Stimulated activated effector memory CD8-positive, alpha-beta T cell treated with anti-CD3 and anti-CD28 coated beads, Interleukin-12 subunit alpha, Interleukin-12 subunit beta, amount 100 ng/mL, for 72 hours (primary cell): Measurements from ENCODE around the gene COCH.
A peak's percentile ranks its signal among the peaks of the same experiment; 100 is the strongest.
"Not testable (repeated sequence)": the region's sequence is repeated elsewhere in the genome, so short reads cannot be mapped to it uniquely, and the experiment has no call there.

ENCODE experiments used
- ATAC-seq: fragments of 150-1000 bp; cut with Tn5 transposase; 2 replicates; pipeline ENCODE4 v1.10.0; 2021
- DNase-seq, 2 donors: peaks; one replicate each; pipeline ENCODE4 v3.0.0; 2021 to 2022; ENCODE audit warnings: low spot score in 2 of 2
- H3K27ac Mint-ChIP-seq: one replicate; pipeline ENCODE4 v1.8.0; 2022; ENCODE audit warnings: mild to moderate bottlenecking, mixed read lengths
- H3K36me3 Mint-ChIP-seq: one replicate; pipeline ENCODE4 v1.8.0; 2022; ENCODE audit warnings: mild to moderate bottlenecking, mixed read lengths
- H3K4me1 Mint-ChIP-seq: one replicate; pipeline ENCODE4 v1.8.0; 2022; ENCODE audit warnings: mixed read lengths
- H3K4me3 Mint-ChIP-seq: one replicate; pipeline ENCODE4 v1.8.0; 2022; ENCODE audit warnings: mild to moderate bottlenecking, mixed read lengths
- H3K9me3 Mint-ChIP-seq: one replicate; pipeline ENCODE4 v1.8.0; 2022; ENCODE audit warnings: mixed read lengths

COCH gene

DNA sequence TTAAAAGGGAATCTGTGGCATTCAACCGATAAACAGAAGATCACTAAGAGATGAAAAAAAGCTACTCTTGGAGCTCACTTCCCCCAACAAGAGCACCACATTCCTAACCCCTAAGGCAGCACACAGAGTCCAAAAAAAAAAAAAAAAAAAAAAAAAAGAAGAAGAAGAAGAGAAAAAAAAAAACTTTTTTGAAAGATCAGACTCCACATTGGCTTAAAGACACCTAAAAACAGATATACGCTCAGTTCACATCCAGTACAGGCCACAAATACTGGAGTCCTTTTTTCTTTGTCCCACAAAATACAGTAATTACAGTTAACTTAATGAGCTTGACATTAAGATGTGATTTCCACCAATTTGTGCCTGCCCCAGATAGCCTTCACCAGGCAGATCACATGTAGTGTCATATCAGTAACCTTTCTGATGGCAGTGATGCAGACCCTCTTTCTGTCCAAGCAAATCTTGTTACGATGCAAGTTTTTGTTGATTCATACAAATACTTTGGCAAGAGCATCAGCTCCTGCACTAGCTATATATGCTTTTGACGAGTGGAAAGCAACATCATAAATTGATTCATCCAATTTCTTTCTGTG, 20.7 kb downstream of the COCH start:
- DNase-seq (no peak), ATAC-seq (no peak)
- no peak overlapping the region for H3K4me3 Mint-ChIP-seq
- peaks cover 55% of the 10 kb centered on the region for H3K36me3 Mint-ChIP-seq
- peaks cover 13% of the 10 kb centered on the region for H3K4me1 Mint-ChIP-seq
- H3K9me3 Mint-ChIP-seq = no peaks in the 10 kb centered on the region
- H3K27ac Mint-ChIP-seq = no peak overlapping the region

GRCh38 chr14:30896435-30896834, 22.1 kb downstream of the COCH start:
- no peak for ATAC-seq
- H3K27ac Mint-ChIP-seq = peak overlapping the region; percentile 48
- H3K36me3 Mint-ChIP-seq = peaks cover 69% of the 10 kb centered on the region
- no peaks in the 10 kb centered on the region for H3K9me3 Mint-ChIP-seq
- no peak overlapping the region for H3K4me3 Mint-ChIP-seq
- no peak for DNase-seq
- peaks cover 13% of the 10 kb centered on the region for H3K4me1 Mint-ChIP-seq

DNA sequence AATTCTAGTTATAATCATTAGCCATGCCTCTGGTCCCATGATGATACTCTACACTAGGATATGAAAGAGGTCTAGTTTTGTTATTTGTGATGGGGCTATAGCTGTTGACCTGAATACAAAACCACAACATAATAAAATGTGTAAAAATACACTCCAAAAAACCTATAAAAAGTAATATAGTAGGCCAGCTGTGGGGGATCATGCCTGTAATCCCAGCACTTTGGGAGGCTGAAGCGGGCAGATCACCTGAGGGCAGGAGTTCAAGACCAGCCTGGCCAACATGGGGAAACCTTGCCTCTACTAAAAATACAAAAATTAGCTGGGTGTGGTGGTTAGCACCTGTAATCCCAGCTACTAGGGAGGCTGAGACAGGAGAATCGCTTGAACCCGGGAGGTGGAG, 22.8 kb downstream of the COCH start:
- H3K36me3 Mint-ChIP-seq = peaks cover 76% of the 10 kb centered on the region

GRCh38 chr14:30903285-30904124, 29.1 kb downstream of the COCH start:
- Mint-ChIP-seq H3K27ac (no peak overlapping the region), H3K4me1 (peaks cover 9% of the 10 kb centered on the region)

More for the DNA sequence above, 22.8 kb downstream of the COCH start:
- H3K4me1 Mint-ChIP-seq = peaks cover 13% of the 10 kb centered on the region
- H3K4me3 Mint-ChIP-seq, ATAC-seq, H3K9me3 Mint-ChIP-seq, H3K27ac Mint-ChIP-seq, DNase-seq: not testable (repeated sequence)

DNA sequence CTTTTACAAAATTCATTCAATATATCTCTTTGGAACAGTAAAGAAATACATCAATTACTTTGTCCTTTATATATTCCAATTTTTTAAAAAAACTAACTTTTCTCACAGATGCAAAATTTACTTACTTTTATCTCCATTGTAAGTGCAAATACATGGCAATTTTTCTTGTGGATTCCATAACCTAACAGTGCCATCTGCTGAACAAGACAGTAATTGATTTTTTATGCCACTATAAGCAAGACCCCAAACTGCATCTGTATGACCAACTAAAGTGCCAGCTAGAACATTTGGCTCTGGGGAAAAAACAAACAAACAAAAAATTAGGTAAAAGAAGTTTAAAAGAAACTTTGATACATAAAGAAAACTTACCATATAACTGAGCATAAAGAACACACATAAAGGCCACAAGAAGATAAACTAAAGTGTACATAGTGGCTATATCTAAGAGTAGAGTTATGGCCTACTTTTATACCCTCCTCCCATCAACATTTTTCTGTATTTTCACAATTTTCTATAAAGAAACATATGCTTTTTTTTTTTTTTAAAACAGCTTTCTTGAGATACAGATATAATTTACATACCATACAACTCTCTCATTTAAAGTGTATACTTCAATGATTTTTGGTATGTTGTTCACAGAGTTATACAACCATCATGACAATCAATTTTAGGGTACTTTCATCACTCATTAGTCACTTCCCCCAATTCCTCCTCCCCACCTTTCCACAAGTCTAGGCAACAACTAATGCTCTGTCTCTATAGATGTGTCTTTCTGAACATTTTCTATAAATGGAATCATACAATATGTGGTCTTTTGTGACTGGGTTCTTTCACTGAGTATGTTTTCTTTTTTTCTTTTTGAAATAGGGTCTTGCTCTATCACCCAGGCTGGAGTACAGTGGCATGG, 32.6 kb downstream of the COCH start:
- DNase-seq (no peak), ATAC-seq (no peak)
- H3K27ac Mint-ChIP-seq = no peak overlapping the region
- H3K4me1 Mint-ChIP-seq = no peaks in the 10 kb centered on the region
- no peaks in the 10 kb centered on the region for H3K9me3 Mint-ChIP-seq
- no peak overlapping the region for H3K4me3 Mint-ChIP-seq
- H3K36me3 Mint-ChIP-seq = peaks cover 10% of the 10 kb centered on the region

More at GRCh38 chr14:30903285-30904124, 29.1 kb downstream of the COCH start:
- no peak overlapping the region for H3K4me3 Mint-ChIP-seq
- DNase-seq = no peak
- no peak for ATAC-seq
- H3K9me3 Mint-ChIP-seq = no peaks in the 10 kb centered on the region
- peaks cover 45% of the 10 kb centered on the region for H3K36me3 Mint-ChIP-seq

DNA sequence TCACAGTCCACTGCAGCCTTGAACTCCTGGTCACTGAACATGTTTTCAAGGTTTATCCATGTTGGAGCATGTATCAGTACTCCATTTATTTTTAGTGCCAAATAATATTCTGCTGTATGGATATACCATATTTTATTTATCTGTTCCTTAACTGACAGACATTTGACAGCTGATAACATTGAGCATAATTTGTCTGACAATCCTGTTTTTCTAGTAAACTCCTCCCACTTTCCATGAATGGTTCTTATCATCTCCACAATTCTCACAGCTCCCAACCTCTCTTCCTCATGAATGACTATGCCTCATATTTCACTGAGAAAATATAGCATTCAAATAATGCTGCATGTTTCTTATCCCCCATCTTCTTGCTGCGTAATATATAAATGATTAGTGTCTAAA, 33.3 kb downstream of the COCH start:
- no peaks in the 10 kb centered on the region for H3K4me1 Mint-ChIP-seq
- peaks cover 3% of the 10 kb centered on the region for H3K36me3 Mint-ChIP-seq
- ATAC-seq (no peak), DNase-seq (no peak)
- H3K9me3 Mint-ChIP-seq = no peaks in the 10 kb centered on the region
- H3K4me3 Mint-ChIP-seq = no peak overlapping the region
- H3K27ac Mint-ChIP-seq = no peak overlapping the region

GRCh38 chr14:30908826-30909225, 34.5 kb downstream of the COCH start:
- ATAC-seq (no peak), DNase-seq (no peak)
- no peaks in the 10 kb centered on the region for H3K36me3 Mint-ChIP-seq
- H3K4me1 Mint-ChIP-seq = no peaks in the 10 kb centered on the region
- H3K9me3 Mint-ChIP-seq = no peaks in the 10 kb centered on the region
- H3K4me3 Mint-ChIP-seq = no peak overlapping the region
- H3K27ac Mint-ChIP-seq = no peak overlapping the region

- no peaks in the 10 kb centered on the region for H3K4me1 Mint-ChIP-seq
- peaks cover 13% of the 10 kb centered on the region for H3K36me3 Mint-ChIP-seq
- no peak for ATAC-seq
These were observed 40.5 kb downstream of the COCH start for GRCh38 chr14:30914812-30915211.

DNA sequence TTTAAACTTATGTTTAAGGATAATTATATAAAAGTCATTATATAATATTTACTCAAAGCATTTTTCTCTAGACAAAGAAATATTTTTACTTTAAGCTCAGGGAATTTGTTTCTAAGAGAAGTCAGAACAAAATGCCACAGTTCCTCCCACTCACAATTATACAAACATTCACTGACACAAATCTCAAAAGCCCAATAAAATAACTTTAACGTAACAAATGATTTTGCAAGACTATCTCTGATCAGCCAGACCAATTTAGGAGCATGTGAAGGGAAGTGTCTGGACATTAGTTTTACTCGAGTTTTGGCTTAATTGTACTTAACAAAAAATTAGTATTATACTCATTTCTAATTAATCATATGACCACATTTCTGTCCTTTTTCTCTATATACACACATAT, 41.2 kb downstream of the COCH start:
- H3K27ac Mint-ChIP-seq = no peak overlapping the region
- DNase-seq = no peak

More at GRCh38 chr14:30914812-30915211, 40.5 kb downstream of the COCH start:
- H3K4me3 Mint-ChIP-seq = no peak overlapping the region
- no peaks in the 10 kb centered on the region for H3K9me3 Mint-ChIP-seq
- no peak for DNase-seq
- no peak overlapping the region for H3K27ac Mint-ChIP-seq

DNA sequence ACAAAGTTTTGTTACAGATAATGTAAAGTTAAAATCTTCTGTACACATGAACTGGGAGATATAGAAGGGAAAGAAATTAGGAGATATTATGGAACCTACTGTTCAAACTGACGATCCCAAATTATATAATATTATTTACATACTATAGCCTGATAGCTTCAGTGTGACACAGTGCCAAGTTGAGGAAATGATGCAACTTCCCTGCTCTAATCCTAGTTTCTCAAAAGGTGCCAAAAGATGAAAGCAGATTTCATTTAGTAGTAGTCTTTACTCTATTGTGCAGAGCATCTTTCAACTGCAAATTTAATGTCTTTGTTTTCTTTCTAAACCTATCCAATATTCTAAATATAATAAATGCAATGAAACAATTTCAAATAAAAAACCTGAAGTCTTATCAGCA, 46.9 kb downstream of the COCH start:
- Mint-ChIP-seq H3K27ac (no peak overlapping the region), H3K9me3 (no peaks in the 10 kb centered on the region), H3K36me3 (peaks cover 38% of the 10 kb centered on the region), H3K4me3 (no peak overlapping the region), H3K4me1 (peaks cover 8% of the 10 kb centered on the region)
- ATAC-seq (no peak), DNase-seq (no peak)

More for the DNA sequence above, 41.2 kb downstream of the COCH start:
- Mint-ChIP-seq H3K36me3 (peaks cover 13% of the 10 kb centered on the region), H3K9me3 (no peaks in the 10 kb centered on the region), H3K4me1 (peaks cover 2% of the 10 kb centered on the region), H3K4me3 (no peak overlapping the region)
- no peak for ATAC-seq

GRCh38 chr14:30921788-30922187, 47.4 kb downstream of the COCH start:
- H3K4me3 Mint-ChIP-seq = no peak overlapping the region
- no peaks in the 10 kb centered on the region for H3K9me3 Mint-ChIP-seq
- peaks cover 8% of the 10 kb centered on the region for H3K4me1 Mint-ChIP-seq
- peaks cover 39% of the 10 kb centered on the region for H3K36me3 Mint-ChIP-seq
- H3K27ac Mint-ChIP-seq = no peak overlapping the region
- DNase-seq (no peak), ATAC-seq (no peak)

- no peak for ATAC-seq
- Mint-ChIP-seq H3K36me3 (peaks cover 38% of the 10 kb centered on the region), H3K4me3 (no peak overlapping the region), H3K9me3 (no peaks in the 10 kb centered on the region), H3K4me1 (peaks cover 15% of the 10 kb centered on the region), H3K27ac (no peak overlapping the region)
- DNase-seq = no peak
These were observed 50.9 kb downstream of the COCH start for GRCh38 chr14:30925254-30925653.

DNA sequence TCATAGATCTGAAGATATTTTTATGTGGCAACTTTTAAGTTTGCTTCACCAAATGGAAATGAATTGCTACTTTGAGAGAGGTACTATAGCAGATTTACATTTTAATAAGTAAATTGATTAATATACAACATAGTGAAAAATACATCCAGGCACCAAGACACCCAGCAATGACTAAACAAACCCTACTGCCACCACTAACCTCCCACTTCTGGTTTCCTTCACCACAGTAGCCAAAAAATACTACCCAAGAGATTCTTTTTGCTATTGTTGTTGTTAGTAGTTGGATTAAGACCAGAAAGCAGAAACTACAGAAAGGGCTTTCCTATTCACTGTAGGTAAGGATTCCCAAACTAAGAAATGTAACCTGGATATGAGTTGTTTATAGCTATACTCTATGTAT, 54.1 kb downstream of the COCH start:
- ATAC-seq (peak; percentile 83), DNase-seq (no peak)
- no peak overlapping the region for H3K4me3 Mint-ChIP-seq
- H3K27ac Mint-ChIP-seq = no peak overlapping the region
- H3K9me3 Mint-ChIP-seq = no peaks in the 10 kb centered on the region
- H3K4me1 Mint-ChIP-seq = peaks cover 7% of the 10 kb centered on the region
- peaks cover 55% of the 10 kb centered on the region for H3K36me3 Mint-ChIP-seq

- peaks cover 65% of the 10 kb centered on the region for H3K36me3 Mint-ChIP-seq
- H3K4me3 Mint-ChIP-seq, H3K4me1 Mint-ChIP-seq, H3K27ac Mint-ChIP-seq, H3K9me3 Mint-ChIP-seq, DNase-seq, ATAC-seq: not testable (repeated sequence)
These were observed 59.6 kb downstream of the COCH start for GRCh38 chr14:30933937-30934336.

DNA sequence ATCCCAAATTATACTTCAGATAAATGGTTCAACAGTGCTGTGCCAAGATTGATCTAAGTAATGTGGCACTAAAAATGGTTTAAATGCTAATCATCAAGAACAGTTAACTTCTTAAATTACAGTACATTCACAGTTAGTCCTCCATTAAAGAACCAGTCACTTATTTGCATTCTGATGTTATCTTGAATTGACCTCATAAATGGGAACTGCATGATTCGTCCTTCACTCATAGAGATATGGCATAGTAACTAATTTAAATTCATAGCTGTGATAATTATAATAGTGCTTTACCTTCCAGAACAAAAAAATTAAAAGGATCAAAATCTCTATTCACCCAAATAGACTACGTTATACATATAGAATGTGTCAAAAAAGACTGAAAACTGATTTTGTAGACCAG, 61.1 kb downstream of the COCH start:
- Mint-ChIP-seq H3K9me3 (no peaks in the 10 kb centered on the region), H3K36me3 (peaks cover 75% of the 10 kb centered on the region), H3K27ac (no peak overlapping the region), H3K4me1 (no peaks in the 10 kb centered on the region), H3K4me3 (no peak overlapping the region)
- DNase-seq (no peak), ATAC-seq (no peak)
